Activated CD8-positive, alpha-beta memory T cell treated with anti-CD3 and anti-CD28 coated beads for 48 hours (primary cell): ENCODE results near the gene TMEM98.
"Not testable (repeated sequence)": the region's sequence is repeated elsewhere in the genome, so short reads cannot be mapped to it uniquely, and the experiment has no call there.

ENCODE experiments used
- DNase-seq, 3 experiments: peaks; one replicate each; pipeline ENCODE4 v3.0.0-alpha.2; 2020; ENCODE audit warnings: low read depth in 2 of 3, low spot score in 2 of 3

Gene TMEM98

GRCh38 chr17:32914181-32914580 is 13.8 kb upstream of the TMEM98 start:
- no peak for DNase-seq

- DNase-seq = no peak
These were observed 12.7 kb upstream of the TMEM98 start for GRCh38 chr17:32915245-32915644.

GRCh38 chr17:32916134-32916533 is 11.8 kb upstream of the TMEM98 start:
- no peak for DNase-seq

GRCh38 chr17:32917081-32917480 is 10.9 kb upstream of the TMEM98 start:
- no peak for DNase-seq

GRCh38 chr17:32917842-32918241 is 10.1 kb upstream of the TMEM98 start:
- no peak for DNase-seq

GRCh38 chr17:32919876-32920275 is 8.1 kb upstream of the TMEM98 start:
- DNase-seq = not testable (repeated sequence)

GRCh38 chr17:32920293-32920692 is 7.7 kb upstream of the TMEM98 start:
- DNase-seq = no peak

GRCh38 chr17:32921017-32921416 is 6.9 kb upstream of the TMEM98 start:
- no peak for DNase-seq

- DNase-seq = not testable (repeated sequence)
These were observed 4.0 kb upstream of the TMEM98 start for GRCh38 chr17:32923905-32924304.

- DNase-seq = no peak
These were observed 1.8 kb upstream of the TMEM98 start for GRCh38 chr17:32926183-32926582.

- DNase-seq = not testable (repeated sequence)
These were observed 1.2 kb upstream of the TMEM98 start for GRCh38 chr17:32926789-32927188.

- DNase-seq = no peak
These were observed 691 bp upstream of the TMEM98 start for GRCh38 chr17:32927201-32927723.

GRCh38 chr17:32928586-32929535 is 908 bp downstream of the TMEM98 start:
- DNase-seq = no peak

- DNase-seq = no peak
These were observed 1.6 kb downstream of the TMEM98 start for GRCh38 chr17:32929588-32929987.

- DNase-seq = no peak
These were observed 2.6 kb downstream of the TMEM98 start for GRCh38 chr17:32930512-32930911.

- no peak for DNase-seq
These were observed 3.7 kb downstream of the TMEM98 start for GRCh38 chr17:32931686-32932085.

- DNase-seq = no peak
These were observed 5.9 kb downstream of the TMEM98 start for GRCh38 chr17:32933881-32934280.

GRCh38 chr17:32935726-32936125 is 7.8 kb downstream of the TMEM98 start:
- DNase-seq = no peak

GRCh38 chr17:32936186-32936893 is 8.4 kb downstream of the TMEM98 start:
- no peak for DNase-seq

- DNase-seq = peak; percentile 19 to 42 (median 35)
These were observed 9.0 kb downstream of the TMEM98 start for GRCh38 chr17:32936894-32937500.

GRCh38 chr17:32940706-32941390 is 12.9 kb downstream of the TMEM98 start:
- no peak for DNase-seq
